ENCODE data around the gene DDHD1. TPM values are rescaled to one million over a fixed set of nuclear protein-coding genes. Genes with fewer than 3 reads are reported as not detected.

DDHD1 gene
- total RNA-seq, 1 donor, result 30.0 TPM

DNA sequence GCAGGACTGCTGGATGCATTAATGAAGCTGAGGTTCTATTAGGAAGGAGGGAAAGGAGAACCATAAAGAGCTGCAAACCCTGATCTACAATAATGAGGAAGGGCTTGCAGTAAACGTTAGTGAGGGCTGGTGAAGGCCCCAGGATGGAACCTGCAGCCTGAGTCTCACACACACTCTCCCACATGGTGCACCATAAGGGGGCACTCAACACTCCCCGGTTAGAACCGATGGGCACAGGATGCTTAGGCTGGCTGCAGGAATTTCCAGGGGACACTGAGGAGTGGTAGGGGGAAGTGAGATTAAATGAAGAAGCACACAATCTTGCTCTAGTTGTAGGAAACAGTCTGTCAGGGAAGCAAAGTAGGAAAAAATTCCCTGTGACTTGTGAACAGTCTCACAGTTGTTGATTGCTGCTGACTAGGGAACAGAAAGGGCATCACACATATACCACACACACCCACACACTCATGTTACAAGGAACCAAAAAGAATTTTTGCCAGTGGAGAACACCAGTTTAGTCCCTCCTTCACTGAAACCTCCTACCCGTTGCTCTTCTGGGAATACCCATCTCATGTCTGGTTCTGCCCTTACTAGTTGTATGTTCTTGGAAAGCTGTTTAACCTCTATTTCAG lies 146.1 kb downstream of the DDHD1 start:
- Histone ChIP-seq H3K4me2 (ENCODE audit: insufficient read depth, low read length) (no peak overlapping the region), H3K9me3 (ENCODE audit: low read depth, low read length) (no peaks in the 10 kb centered on the region), H3K4me3 (ENCODE audit: insufficient read depth, low read length) (no peak overlapping the region), H3K27me3 (ENCODE audit: insufficient read depth, low read length) (no peaks in the 10 kb centered on the region), H3K4me1 (ENCODE audit: insufficient read depth, low read length) (peaks cover 22% of the 10 kb centered on the region), H3K79me2 (ENCODE audit: insufficient read depth, low read length) (no peaks in the 10 kb centered on the region), H3K27ac (ENCODE audit: low read depth, low read length) (no peak overlapping the region), H4K20me1 (ENCODE audit: insufficient read depth, low read length) (no peaks in the 10 kb centered on the region), H2AFZ (ENCODE audit: low read length) (no peak overlapping the region), H3K36me3 (ENCODE audit: insufficient read depth, low read length) (no peaks in the 10 kb centered on the region)
- DNase-seq (ENCODE audit: insufficient read length, low spot score, missing footprints), result no peak
- TF ChIP-seq CTCF (IDR thresholded peaks at IDR 0.05; ENCODE audit: extremely low read depth, low read depth, low read length), result no peak

DNA sequence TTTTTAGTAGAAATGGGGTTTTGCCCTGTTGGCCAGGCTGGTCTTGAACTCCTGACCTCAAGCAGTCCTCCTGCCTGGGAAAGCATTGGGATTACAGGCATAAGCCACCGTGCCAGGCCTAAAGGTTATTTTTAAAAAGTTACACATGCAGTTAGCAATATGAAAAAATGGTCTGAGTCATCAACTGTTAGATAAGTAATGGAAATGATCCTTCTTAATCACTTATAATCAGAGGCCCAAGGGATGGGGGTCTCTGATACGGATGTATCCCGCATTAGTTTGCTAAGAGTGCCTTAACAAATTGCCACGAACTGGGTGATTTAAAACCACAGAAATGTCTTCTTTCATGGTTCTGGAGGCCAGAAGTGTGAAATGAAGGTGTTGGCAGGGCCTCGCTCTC lies 148.1 kb downstream of the DDHD1 start:
- Histone ChIP-seq H3K4me2 (ENCODE audit: insufficient read depth, low read length) (no peak overlapping the region), H3K4me1 (ENCODE audit: insufficient read depth, low read length) (peaks cover 5% of the 10 kb centered on the region), H3K27ac (ENCODE audit: low read depth, low read length) (no peak overlapping the region), H3K9me3 (ENCODE audit: low read depth, low read length) (no peaks in the 10 kb centered on the region), H3K79me2 (ENCODE audit: insufficient read depth, low read length) (no peaks in the 10 kb centered on the region), H3K27me3 (ENCODE audit: insufficient read depth, low read length) (no peaks in the 10 kb centered on the region), H3K4me3 (ENCODE audit: insufficient read depth, low read length) (no peak overlapping the region), H4K20me1 (ENCODE audit: insufficient read depth, low read length) (no peaks in the 10 kb centered on the region), H2AFZ (ENCODE audit: low read length) (no peak overlapping the region), H3K36me3 (ENCODE audit: insufficient read depth, low read length) (no peaks in the 10 kb centered on the region)
- TF ChIP-seq CTCF (IDR thresholded peaks at IDR 0.05; ENCODE audit: extremely low read depth, low read depth, low read length), result no peak
- DNase-seq (ENCODE audit: insufficient read length, low spot score, missing footprints), result no peak

GRCh38 chr14:53003776-53004175 lies 149.3 kb downstream of the DDHD1 start:
- Histone ChIP-seq H3K4me1 (ENCODE audit: insufficient read depth, low read length) (peaks cover 4% of the 10 kb centered on the region), H3K27me3 (ENCODE audit: insufficient read depth, low read length) (no peaks in the 10 kb centered on the region), H3K4me2 (ENCODE audit: insufficient read depth, low read length) (no peak overlapping the region), H3K9me3 (ENCODE audit: low read depth, low read length) (no peaks in the 10 kb centered on the region), H2AFZ (ENCODE audit: low read length) (no peak overlapping the region), H3K36me3 (ENCODE audit: insufficient read depth, low read length) (no peaks in the 10 kb centered on the region), H3K4me3 (ENCODE audit: insufficient read depth, low read length) (no peak overlapping the region), H4K20me1 (ENCODE audit: insufficient read depth, low read length) (no peaks in the 10 kb centered on the region), H3K79me2 (ENCODE audit: insufficient read depth, low read length) (no peaks in the 10 kb centered on the region), H3K27ac (ENCODE audit: low read depth, low read length) (no peak overlapping the region)
- no peak for TF ChIP-seq CTCF (IDR thresholded peaks at IDR 0.05; ENCODE audit: extremely low read depth, low read depth, low read length)
- no peak for DNase-seq (ENCODE audit: insufficient read length, low spot score, missing footprints)

DNA sequence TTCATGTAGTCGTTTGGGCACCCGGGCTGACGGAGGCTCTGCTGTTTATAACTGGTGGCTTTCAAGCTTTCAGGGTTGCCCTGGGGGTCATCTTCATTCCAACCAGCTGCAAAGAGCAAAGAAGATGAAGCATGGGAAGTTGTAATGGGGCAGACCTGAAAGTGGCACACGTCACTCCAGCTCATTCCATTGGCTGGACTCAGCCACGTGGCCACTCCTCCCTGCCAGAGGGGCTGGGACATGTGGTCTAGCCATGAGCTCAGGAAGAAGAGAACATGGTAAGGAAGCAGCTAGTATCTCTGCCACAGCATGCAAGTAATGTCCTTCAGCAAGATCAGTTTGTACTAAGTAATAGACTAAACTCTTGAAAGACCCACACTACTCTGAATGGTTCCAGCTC lies 150.5 kb downstream of the DDHD1 start:
- peaks cover 13% of the 10 kb centered on the region for H3K4me1 ChIP-seq (ENCODE audit: insufficient read depth, low read length)
- no peaks in the 10 kb centered on the region for H3K27me3 ChIP-seq (ENCODE audit: insufficient read depth, low read length)
- peak; percentile 25 for DNase-seq (ENCODE audit: insufficient read length, low spot score, missing footprints)
- no peak overlapping the region for H2AFZ ChIP-seq (ENCODE audit: low read length)
- H3K79me2 ChIP-seq (ENCODE audit: insufficient read depth, low read length), result no peaks in the 10 kb centered on the region
- no peaks in the 10 kb centered on the region for H3K9me3 ChIP-seq (ENCODE audit: low read depth, low read length)
- no peaks in the 10 kb centered on the region for H3K36me3 ChIP-seq (ENCODE audit: insufficient read depth, low read length)
- H3K4me2 ChIP-seq (ENCODE audit: insufficient read depth, low read length), result no peak overlapping the region
- no peak for TF ChIP-seq CTCF (IDR thresholded peaks at IDR 0.05; ENCODE audit: extremely low read depth, low read depth, low read length)
- no peak overlapping the region for H3K4me3 ChIP-seq (ENCODE audit: insufficient read depth, low read length)
- H3K27ac ChIP-seq (ENCODE audit: low read depth, low read length), result no peak overlapping the region
- no peaks in the 10 kb centered on the region for H4K20me1 ChIP-seq (ENCODE audit: insufficient read depth, low read length)

All from osteoblast (primary cell).